IPS-NIHi7 (cell line): ENCODE data around the gene OR52J3.

Experiments
- DNase-seq: peaks from one replicate; pipeline ENCODE4 v3.0.0; 2012; ENCODE audit warnings: mixed read lengths; ENCODE audit errors: extremely low spot score

The OR52J3 gene

GRCh38 chr11:5096011-5096410 is 49.7 kb downstream of the OR52J3 start:
- no peak for DNase-seq
